Measurements from ENCODE around the gene NELFB. TPM values are rescaled to one million over a fixed set of nuclear protein-coding genes. Genes with fewer than 3 reads are reported as not detected.

Gene NELFB
- polyA plus RNA-seq, 1 donor from 2014 or later: 64.7 TPM

DNA sequence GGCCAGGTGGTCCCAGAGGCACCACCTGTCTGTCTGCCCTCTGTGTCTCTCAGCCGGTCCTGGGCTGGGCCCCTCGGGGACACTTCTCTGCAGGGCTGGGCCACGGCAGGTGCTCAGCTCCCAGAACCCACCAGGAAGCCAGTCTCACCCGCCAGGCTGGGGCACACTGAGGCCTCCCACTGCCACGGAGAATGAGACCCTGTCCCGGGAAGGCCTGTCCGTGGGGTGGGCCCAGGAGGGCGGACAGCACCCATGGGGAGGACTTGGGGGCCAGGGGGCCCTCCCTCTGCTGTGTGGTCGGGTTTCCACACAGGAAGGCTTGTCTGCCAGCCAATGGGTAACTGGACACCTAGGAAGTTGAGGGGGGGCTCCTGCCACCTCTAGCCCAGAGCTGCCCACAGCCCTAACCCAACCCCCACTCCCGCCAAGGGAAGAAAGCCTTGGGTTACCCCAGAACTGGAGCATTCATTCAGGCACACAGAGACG, 18.1 kb upstream of the NELFB start:
- no peak overlapping the region for H2AFZ ChIP-seq (ENCODE audit: low read depth, low read length)
- TF ChIP-seq, protein P1, sequence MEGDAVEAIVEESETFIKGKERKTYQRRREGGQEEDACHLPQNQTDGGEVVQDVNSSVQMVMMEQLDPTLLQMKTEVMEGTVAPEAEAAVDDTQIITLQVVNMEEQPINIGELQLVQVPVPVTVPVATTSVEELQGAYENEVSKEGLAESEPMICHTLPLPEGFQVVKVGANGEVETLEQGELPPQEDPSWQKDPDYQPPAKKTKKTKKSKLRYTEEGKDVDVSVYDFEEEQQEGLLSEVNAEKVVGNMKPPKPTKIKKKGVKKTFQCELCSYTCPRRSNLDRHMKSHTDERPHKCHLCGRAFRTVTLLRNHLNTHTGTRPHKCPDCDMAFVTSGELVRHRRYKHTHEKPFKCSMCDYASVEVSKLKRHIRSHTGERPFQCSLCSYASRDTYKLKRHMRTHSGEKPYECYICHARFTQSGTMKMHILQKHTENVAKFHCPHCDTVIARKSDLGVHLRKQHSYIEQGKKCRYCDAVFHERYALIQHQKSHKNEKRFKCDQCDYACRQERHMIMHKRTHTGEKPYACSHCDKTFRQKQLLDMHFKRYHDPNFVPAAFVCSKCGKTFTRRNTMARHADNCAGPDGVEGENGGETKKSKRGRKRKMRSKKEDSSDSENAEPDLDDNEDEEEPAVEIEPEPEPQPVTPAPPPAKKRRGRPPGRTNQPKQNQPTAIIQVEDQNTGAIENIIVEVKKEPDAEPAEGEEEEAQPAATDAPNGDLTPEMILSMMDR (IDR thresholded peaks at IDR 0.05; ENCODE audit: poor library complexity, severe bottlenecking): no peak
- TF ChIP-seq TAF1 (IDR thresholded peaks at IDR 0.05; ENCODE audit: low read depth) (no peak), MXI1 (conservative IDR thresholded peaks at IDR 0.05; ENCODE audit: poor library complexity, severe bottlenecking) (no peak), RAD21 (conservative IDR thresholded peaks at IDR 0.05) (no peak), POLR2AphosphoS5 (IDR thresholded peaks at IDR 0.05) (no peak), SMC3 (conservative IDR thresholded peaks at IDR 0.05; ENCODE audit: poor library complexity) (no peak), EZH2 (IDR thresholded peaks at IDR 0.05; ENCODE audit: borderline replicate concordance, insufficient read depth, low read length, poor library complexity, severe bottlenecking) (no peak), EP300 (conservative IDR thresholded peaks at IDR 0.05; ENCODE audit: poor library complexity, severe bottlenecking) (no peak)
- TF ChIP-seq, protein P2, sequence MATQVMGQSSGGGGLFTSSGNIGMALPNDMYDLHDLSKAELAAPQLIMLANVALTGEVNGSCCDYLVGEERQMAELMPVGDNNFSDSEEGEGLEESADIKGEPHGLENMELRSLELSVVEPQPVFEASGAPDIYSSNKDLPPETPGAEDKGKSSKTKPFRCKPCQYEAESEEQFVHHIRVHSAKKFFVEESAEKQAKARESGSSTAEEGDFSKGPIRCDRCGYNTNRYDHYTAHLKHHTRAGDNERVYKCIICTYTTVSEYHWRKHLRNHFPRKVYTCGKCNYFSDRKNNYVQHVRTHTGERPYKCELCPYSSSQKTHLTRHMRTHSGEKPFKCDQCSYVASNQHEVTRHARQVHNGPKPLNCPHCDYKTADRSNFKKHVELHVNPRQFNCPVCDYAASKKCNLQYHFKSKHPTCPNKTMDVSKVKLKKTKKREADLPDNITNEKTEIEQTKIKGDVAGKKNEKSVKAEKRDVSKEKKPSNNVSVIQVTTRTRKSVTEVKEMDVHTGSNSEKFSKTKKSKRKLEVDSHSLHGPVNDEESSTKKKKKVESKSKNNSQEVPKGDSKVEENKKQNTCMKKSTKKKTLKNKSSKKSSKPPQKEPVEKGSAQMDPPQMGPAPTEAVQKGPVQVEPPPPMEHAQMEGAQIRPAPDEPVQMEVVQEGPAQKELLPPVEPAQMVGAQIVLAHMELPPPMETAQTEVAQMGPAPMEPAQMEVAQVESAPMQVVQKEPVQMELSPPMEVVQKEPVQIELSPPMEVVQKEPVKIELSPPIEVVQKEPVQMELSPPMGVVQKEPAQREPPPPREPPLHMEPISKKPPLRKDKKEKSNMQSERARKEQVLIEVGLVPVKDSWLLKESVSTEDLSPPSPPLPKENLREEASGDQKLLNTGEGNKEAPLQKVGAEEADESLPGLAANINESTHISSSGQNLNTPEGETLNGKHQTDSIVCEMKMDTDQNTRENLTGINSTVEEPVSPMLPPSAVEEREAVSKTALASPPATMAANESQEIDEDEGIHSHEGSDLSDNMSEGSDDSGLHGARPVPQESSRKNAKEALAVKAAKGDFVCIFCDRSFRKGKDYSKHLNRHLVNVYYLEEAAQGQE (IDR thresholded peaks at IDR 0.05; ENCODE audit: borderline replicate concordance): no peak

DNA sequence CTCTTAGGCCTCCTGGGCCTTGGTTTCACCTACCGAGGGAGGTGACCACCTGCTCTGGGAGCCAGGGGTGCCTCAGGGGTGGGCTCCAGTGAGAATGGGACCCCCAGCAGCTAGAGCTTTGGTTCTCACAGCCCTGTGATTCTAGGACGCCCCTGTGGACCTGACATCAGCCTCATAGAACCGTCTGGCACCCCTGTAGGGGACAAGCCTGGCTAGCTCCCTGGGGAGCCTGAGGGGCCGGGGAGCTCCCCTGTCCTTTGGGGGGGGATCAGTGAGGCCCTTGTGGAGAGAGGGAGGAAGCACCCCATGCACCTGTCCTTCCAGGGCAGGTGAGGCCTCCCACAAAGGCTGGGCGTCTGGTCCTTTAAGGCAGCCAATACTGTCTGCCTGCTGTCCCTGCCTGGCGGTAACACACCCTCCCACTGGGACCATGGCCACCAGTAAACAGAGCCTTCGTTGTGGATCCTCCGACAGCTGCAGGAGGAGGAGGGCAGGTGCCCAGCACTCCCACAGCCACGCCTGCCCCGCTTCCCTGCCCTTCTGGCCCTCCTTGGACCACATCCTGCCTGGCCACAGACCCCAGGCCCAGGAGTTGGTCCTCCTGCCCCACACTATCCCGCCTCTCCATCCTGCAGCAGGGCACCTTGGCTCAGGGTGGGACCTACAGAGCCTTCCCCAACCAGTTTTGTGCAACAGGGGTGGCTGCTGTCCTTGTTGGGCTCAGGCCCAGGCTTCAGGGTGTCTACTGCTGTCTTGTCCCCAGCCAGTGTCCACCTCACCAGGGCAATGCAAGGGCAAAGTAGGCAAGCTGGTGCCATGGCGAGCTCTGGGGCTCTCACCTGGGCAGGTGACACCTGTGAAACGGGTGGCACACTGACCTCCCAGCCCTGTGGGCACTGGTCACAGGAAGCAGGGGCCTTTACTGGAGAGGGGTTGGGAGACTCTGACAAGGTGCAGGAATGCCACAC, 17.1 kb upstream of the NELFB start:
- no peak overlapping the region for H3K4me3 ChIP-seq (ENCODE audit: low read length)
- H3K27ac ChIP-seq (ENCODE audit: low read length): no peak overlapping the region
- H3K27me3 ChIP-seq (ENCODE audit: insufficient read depth, low read depth, low read length): no peaks in the 10 kb centered on the region
- no peaks in the 10 kb centered on the region for H3F3A ChIP-seq (ENCODE audit: insufficient read depth, low read length, poor library complexity, severe bottlenecking)
- H4K20me1 ChIP-seq (ENCODE audit: insufficient read depth): no peaks in the 10 kb centered on the region
- H3K79me2 ChIP-seq (replicated peaks; ENCODE audit: insufficient read depth, low read length): peaks cover 14% of the 10 kb centered on the region
- TF ChIP-seq MXI1 (conservative IDR thresholded peaks at IDR 0.05; ENCODE audit: poor library complexity, severe bottlenecking) (no peak), RAD21 (conservative IDR thresholded peaks at IDR 0.05) (no peak), EZH2 (IDR thresholded peaks at IDR 0.05; ENCODE audit: borderline replicate concordance, insufficient read depth, low read length, poor library complexity, severe bottlenecking) (no peak), TAF1 (IDR thresholded peaks at IDR 0.05; ENCODE audit: low read depth) (no peak), SMC3 (conservative IDR thresholded peaks at IDR 0.05; ENCODE audit: poor library complexity) (no peak), EP300 (conservative IDR thresholded peaks at IDR 0.05; ENCODE audit: poor library complexity, severe bottlenecking) (no peak), POLR2AphosphoS5 (IDR thresholded peaks at IDR 0.05) (no peak)
- TF ChIP-seq, protein P1 (IDR thresholded peaks at IDR 0.05; ENCODE audit: poor library complexity, severe bottlenecking): no peak
- TF ChIP-seq, protein P2 (IDR thresholded peaks at IDR 0.05; ENCODE audit: borderline replicate concordance): no peak
- H2AFZ ChIP-seq (ENCODE audit: low read depth, low read length): no peak overlapping the region
- H3K4me2 ChIP-seq (ENCODE audit: low read length): no peak overlapping the region
- H3K9me3 ChIP-seq (ENCODE audit: low read length): no peaks in the 10 kb centered on the region
- H3K9ac ChIP-seq (ENCODE audit: low read length): no peak overlapping the region
- no peaks in the 10 kb centered on the region for H3K36me3 ChIP-seq (ENCODE audit: insufficient read depth, low read length)
- no peaks in the 10 kb centered on the region for H3K9me2 ChIP-seq (ENCODE audit: insufficient read depth, low read length)

More for the DNA sequence above, 18.1 kb upstream of the NELFB start:
- Histone ChIP-seq H3K36me3 (ENCODE audit: insufficient read depth, low read length) (no peaks in the 10 kb centered on the region), H3K9ac (ENCODE audit: low read length) (no peak overlapping the region), H3K9me3 (ENCODE audit: low read length) (no peaks in the 10 kb centered on the region), H3K27ac (ENCODE audit: low read length) (no peak overlapping the region), H3F3A (ENCODE audit: insufficient read depth, low read length, poor library complexity, severe bottlenecking) (no peaks in the 10 kb centered on the region), H4K20me1 (ENCODE audit: insufficient read depth) (no peaks in the 10 kb centered on the region), H3K27me3 (ENCODE audit: insufficient read depth, low read depth, low read length) (no peaks in the 10 kb centered on the region), H3K4me3 (ENCODE audit: low read length) (no peak overlapping the region), H3K79me2 (replicated peaks; ENCODE audit: insufficient read depth, low read length) (peaks cover 4% of the 10 kb centered on the region), H3K9me2 (ENCODE audit: insufficient read depth, low read length) (no peaks in the 10 kb centered on the region), H3K4me2 (ENCODE audit: low read length) (no peak overlapping the region)
